Gastrocnemius medialis (tissue), 4 donors: Measurements from ENCODE around the gene CETN3. TPM values are rescaled to one million over a fixed set of nuclear protein-coding genes. Genes with fewer than 3 reads are reported as not detected.

ENCODE experiments used
- ATAC-seq, 2 donors: fragments of 150-250 bp; one replicate each; pipeline ENCODE4 v1.9.1; 2016
- DNase-seq, 2 donors: peaks; one replicate each; pipeline ENCODE4 v3.0.0-alpha.2; 2019
- H3K27ac ChIP-seq, 4 donors: fragments of 200-600 bp; sonication (generic); 1 replicate in 1 of 4; 2 replicates in 3 of 4; pipeline ENCODE4 v1.5.1; 2016 to 2018; ENCODE audit warnings: mild to moderate bottlenecking in 2 of 4, moderate library complexity in 1 of 4
- H3K27me3 ChIP-seq, 3 donors: fragments of 200-600 bp; sonication (generic) in 2 of 3; 1 replicate in 1 of 3; 2 replicates in 2 of 3; pipeline versions ENCODE4 v1.5.1 to v1.6.0; 2016 to 2019; ENCODE audit warnings: mild to moderate bottlenecking in 1 of 3, moderate library complexity in 1 of 3
- H3K36me3 ChIP-seq, 2 donors: fragments of 200-600 bp; sonication (generic) in 1 of 2; one replicate each; pipeline ENCODE4 v1.5.1; 2017 to 2018
- H3K4me1 ChIP-seq, 2 donors: fragments of 200-600 bp; sonication (generic) in 1 of 2; one replicate each; pipeline ENCODE4 v1.5.1; 2016 to 2017; ENCODE audit warnings: mild to moderate bottlenecking in 2 of 2
- H3K4me3 ChIP-seq, 4 donors: fragments of 200-600 bp; sonication (generic) in 3 of 4; 1 replicate in 1 of 4; 2 replicates in 3 of 4; pipeline ENCODE4 v1.5.1; 2016 to 2019; ENCODE audit warnings: mild to moderate bottlenecking in 2 of 4
- H3K9me3 ChIP-seq, 3 donors: fragments of 200-600 bp; sonication (generic) in 2 of 3; 1 replicate in 1 of 3; 2 replicates in 2 of 3; pipeline ENCODE4 v1.5.1; 2016 to 2019
- POLR2A ChIP-seq, 2 donors: fragments of 450-650 bp; IDR thresholded peaks; one replicate each; pipeline ENCODE4 v1.6.1; 2017; ENCODE audit warnings: antibody characterized with exemption in 2 of 2, mild to moderate bottlenecking in 2 of 2, moderate library complexity in 2 of 2
- in situ Hi-C, 4 donors: fragments of 200-750 bp; cut with MboI; loops; one replicate each; pipeline versions ENCODE4 v1.15.0 to v1.8.0; 2017; ENCODE audit warnings: low sequenced_read_pairs in 4 of 4
- intact Hi-C: fragments of 100-400 bp; cut with DNase I; formaldehyde crosslinking; loops from one replicate; pipeline ENCODE4 v1.15.1; 2023; ENCODE audit warnings: low total_unique reads
- total RNA-seq, 4 donors: library from RNA; depleted of rRNA; stranded (reverse); fragments of >200 nt; gene quantifications; one replicate each; pipeline versions ENCODE4 v1.1.0 to v1.2.3, GENCODE V29; 2016
- TF ChIP-seq, protein P1 (sequence below), 5 experiments: fragments of 450-650 bp in 3 of 5; fragments of 200-600 bp in 2 of 5; sonication (generic) in 2 of 5; IDR thresholded peaks in 4 of 5; conservative IDR thresholded peaks in 1 of 5; 1 replicate in 4 of 5; 2 replicates in 1 of 5; pipeline ENCODE4 v1.5.1; 2016 to 2019; ENCODE audit warnings: antibody characterized with exemption in 5 of 5, mild to moderate bottlenecking in 3 of 5, moderate library complexity in 3 of 5

The CETN3 gene
- total RNA-seq, 4 donors from 2014 or later = 1.4 to 4.9 (median 3.2) TPM

GRCh38 chr5:90390928-90391327 is 18.6 kb downstream of the CETN3 start:
- Histone ChIP-seq H3K4me3 (no peak overlapping the region), H3K27me3 (no peaks in the 10 kb centered on the region), H3K4me1 (no peaks in the 10 kb centered on the region), H3K36me3 (no peaks in the 10 kb centered on the region), H3K27ac (no peak overlapping the region), H3K9me3 (no peaks in the 10 kb centered on the region)
- no peak for ATAC-seq
- TF ChIP-seq POLR2A (IDR thresholded peaks at IDR 0.05) = no peak
- TF ChIP-seq, protein P1, sequence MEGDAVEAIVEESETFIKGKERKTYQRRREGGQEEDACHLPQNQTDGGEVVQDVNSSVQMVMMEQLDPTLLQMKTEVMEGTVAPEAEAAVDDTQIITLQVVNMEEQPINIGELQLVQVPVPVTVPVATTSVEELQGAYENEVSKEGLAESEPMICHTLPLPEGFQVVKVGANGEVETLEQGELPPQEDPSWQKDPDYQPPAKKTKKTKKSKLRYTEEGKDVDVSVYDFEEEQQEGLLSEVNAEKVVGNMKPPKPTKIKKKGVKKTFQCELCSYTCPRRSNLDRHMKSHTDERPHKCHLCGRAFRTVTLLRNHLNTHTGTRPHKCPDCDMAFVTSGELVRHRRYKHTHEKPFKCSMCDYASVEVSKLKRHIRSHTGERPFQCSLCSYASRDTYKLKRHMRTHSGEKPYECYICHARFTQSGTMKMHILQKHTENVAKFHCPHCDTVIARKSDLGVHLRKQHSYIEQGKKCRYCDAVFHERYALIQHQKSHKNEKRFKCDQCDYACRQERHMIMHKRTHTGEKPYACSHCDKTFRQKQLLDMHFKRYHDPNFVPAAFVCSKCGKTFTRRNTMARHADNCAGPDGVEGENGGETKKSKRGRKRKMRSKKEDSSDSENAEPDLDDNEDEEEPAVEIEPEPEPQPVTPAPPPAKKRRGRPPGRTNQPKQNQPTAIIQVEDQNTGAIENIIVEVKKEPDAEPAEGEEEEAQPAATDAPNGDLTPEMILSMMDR (IDR thresholded peaks at IDR 0.05 in 4 of 5, conservative IDR thresholded peaks at IDR 0.05 in 1 of 5) = no peak
- in situ Hi-C loops = no loop called here
- intact Hi-C loops = no loop called here
- DNase-seq = no peak

DNA sequence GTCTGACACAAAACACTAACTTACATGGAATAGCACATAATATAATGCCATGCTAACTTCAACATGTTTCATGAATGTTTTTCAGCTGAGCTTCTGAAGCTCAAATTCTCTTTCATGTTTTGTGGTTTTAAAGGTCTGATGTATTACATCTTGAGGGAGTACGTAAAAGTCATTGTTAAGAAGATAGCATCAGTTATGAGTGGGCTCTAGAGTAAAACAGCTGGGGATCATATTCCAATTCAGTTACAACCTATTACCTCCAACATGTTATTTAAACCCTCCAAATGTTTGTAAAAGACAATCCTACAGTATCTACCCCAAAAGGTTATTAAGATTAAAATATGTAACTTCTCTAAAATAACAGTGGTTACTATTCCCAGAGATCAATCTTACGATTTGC is 19.2 kb downstream of the CETN3 start:
- no peaks in the 10 kb centered on the region for H3K27me3 ChIP-seq
- no peak for TF ChIP-seq POLR2A (IDR thresholded peaks at IDR 0.05)
- no peaks in the 10 kb centered on the region for H3K9me3 ChIP-seq
- ATAC-seq = no peak
- no peak for DNase-seq
- H3K36me3 ChIP-seq = no peaks in the 10 kb centered on the region
- in situ Hi-C loops (no loop called here), intact Hi-C loops (no loop called here)
- no peak overlapping the region for H3K27ac ChIP-seq
- no peaks in the 10 kb centered on the region for H3K4me1 ChIP-seq
- H3K4me3 ChIP-seq = no peak overlapping the region

GRCh38 chr5:90387508-90387907 is 22.0 kb downstream of the CETN3 start:
- H3K27me3 ChIP-seq = no peaks in the 10 kb centered on the region
- no peak overlapping the region for H3K4me3 ChIP-seq
- intact Hi-C loops (no loop called here), in situ Hi-C loops (no loop called here)
- no peak overlapping the region for H3K27ac ChIP-seq
- H3K36me3 ChIP-seq = no peaks in the 10 kb centered on the region
- H3K4me1 ChIP-seq = no peaks in the 10 kb centered on the region
- H3K9me3 ChIP-seq = no peaks in the 10 kb centered on the region
- TF ChIP-seq POLR2A (IDR thresholded peaks at IDR 0.05) = no peak
- TF ChIP-seq, protein P1 (IDR thresholded peaks at IDR 0.05 in 4 of 5, conservative IDR thresholded peaks at IDR 0.05 in 1 of 5) = no peak
- DNase-seq (no peak), ATAC-seq (no peak)

- H3K27me3 ChIP-seq = no peaks in the 10 kb centered on the region
- no peak overlapping the region for H3K27ac ChIP-seq
- ATAC-seq (no peak), DNase-seq (no peak)
- no peaks in the 10 kb centered on the region for H3K4me1 ChIP-seq
- no peaks in the 10 kb centered on the region for H3K9me3 ChIP-seq
- H3K36me3 ChIP-seq = no peaks in the 10 kb centered on the region
- no peak for TF ChIP-seq POLR2A (IDR thresholded peaks at IDR 0.05)
- TF ChIP-seq, protein P1 (IDR thresholded peaks at IDR 0.05 in 4 of 5, conservative IDR thresholded peaks at IDR 0.05 in 1 of 5) = peak in 1 of 5 experiments; percentile 42
- no peak overlapping the region for H3K4me3 ChIP-seq
- intact Hi-C loops (no loop called here), in situ Hi-C loops (no loop called here)
Observed at GRCh38 chr5:90386099-90386710, 23.4 kb downstream of the CETN3 start.

DNA sequence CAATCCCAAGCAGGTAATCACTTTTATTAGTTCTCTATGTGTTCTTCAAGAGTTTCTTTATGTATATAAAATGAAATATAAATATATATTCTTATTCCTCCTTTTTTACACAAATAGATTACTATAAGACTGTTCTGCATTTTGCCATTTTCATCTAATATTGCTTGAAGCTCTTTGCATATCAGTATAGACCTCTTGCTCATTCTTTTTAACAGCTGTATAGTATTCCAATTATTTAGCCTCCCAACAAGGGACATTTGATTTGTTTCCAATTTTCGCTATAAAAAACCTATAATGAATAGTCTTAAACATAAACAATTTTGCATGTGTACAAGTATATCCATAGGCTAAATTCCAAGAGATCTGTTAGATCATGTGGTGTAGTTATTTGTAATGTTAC is 25.2 kb downstream of the CETN3 start:
- Histone ChIP-seq H3K27ac (no peak overlapping the region), H3K4me1 (no peaks in the 10 kb centered on the region), H3K9me3 (no peaks in the 10 kb centered on the region), H3K36me3 (no peaks in the 10 kb centered on the region), H3K4me3 (no peak overlapping the region), H3K27me3 (no peaks in the 10 kb centered on the region)
- TF ChIP-seq POLR2A (IDR thresholded peaks at IDR 0.05) = no peak
- TF ChIP-seq, protein P1 (IDR thresholded peaks at IDR 0.05 in 4 of 5, conservative IDR thresholded peaks at IDR 0.05 in 1 of 5) = no peak
- intact Hi-C loops (no loop called here), in situ Hi-C loops (no loop called here)
- ATAC-seq = no peak
- DNase-seq = no peak
